IMR-90 (cell line): ENCODE results near the gene PEX14. TPM values are rescaled to one million over a fixed set of nuclear protein-coding genes. Genes with fewer than 3 reads are reported as not detected.

Experiments
- ATAC-seq: fragments of 200-7000 bp; cut with Tn5 transposase; 2 replicates; pipeline ENCODE4 v1.9.1; 2020; ENCODE audit warnings: low read depth, mild to moderate bottlenecking, moderate library complexity
- BruUV-seq: library from RNA; stranded (reverse); fragments of 400-500 nt; replicated peaks from 2 replicates; lab custom pipeline; 2021; lab: Mats Ljungman, UMichigan
- CTCF ChIA-PET: fragments of 300-600 bp; formaldehyde crosslinking; extraction: SDS; loops from one replicate; lab custom pipeline; 2021; ENCODE audit warnings: antibody characterized with exemption; lab: Yijun Ruan, JAX
- POLR2A ChIA-PET: fragments of 300-600 bp; sonication (Branson Sonifier 250); formaldehyde crosslinking; loops from one replicate; lab custom pipeline; 2022; ENCODE audit warnings: antibody characterized with exemption; ENCODE audit not compliant: unreplicated experiment; lab: Charles Lee
- DNase-seq: peaks from one replicate; pipeline ENCODE4 v3.0.0; 2013
- H2AFZ ChIP-seq: replicated peaks from 2 replicates; pipeline ENCODE3; 2013; ENCODE audit warnings: low read length, mild to moderate bottlenecking; ENCODE audit not compliant: poor library complexity
- H2AK5ac ChIP-seq: 2 replicates; pipeline ENCODE4 v1.6.1; 2013; ENCODE audit warnings: low read depth, low read length, inconsistent platforms
- H2AK9ac ChIP-seq: replicated peaks from 2 replicates; pipeline ENCODE3; 2013; ENCODE audit warnings: mild to moderate bottlenecking, low read depth, low read length, moderate library complexity; ENCODE audit not compliant: poor library complexity
- H2BK120ac ChIP-seq: 2 replicates; pipeline ENCODE4 v1.6.1; 2013; ENCODE audit warnings: low read depth, low read length, inconsistent platforms
- H2BK15ac ChIP-seq: 3 replicates; pipeline ENCODE4 v1.6.1; 2013; ENCODE audit warnings: low read depth, low read length, inconsistent platforms
- H2BK20ac ChIP-seq: 2 replicates; pipeline ENCODE4 v1.6.1; 2013; ENCODE audit warnings: low read depth, mild to moderate bottlenecking, inconsistent platforms, low read length, moderate library complexity
- H2BK5ac ChIP-seq: 2 replicates; pipeline ENCODE4 v1.6.1; 2013; ENCODE audit warnings: mild to moderate bottlenecking, low read depth, low read length, inconsistent platforms; ENCODE audit not compliant: poor library complexity, severe bottlenecking
- H3K14ac ChIP-seq: replicated peaks from 2 replicates; pipeline ENCODE4 v1.6.1; 2013; ENCODE audit warnings: low read depth, low read length, inconsistent platforms
- H3K18ac ChIP-seq: 2 replicates; pipeline ENCODE4 v1.6.1; 2013; ENCODE audit warnings: low read depth, low read length, control low read depth
- H3K23ac ChIP-seq: 2 replicates; pipeline ENCODE4 v1.6.1; 2013; ENCODE audit warnings: low read depth, low read length, inconsistent platforms
- H3K27ac ChIP-seq: 2 replicates; pipeline ENCODE4 v1.5.1; 2013; ENCODE audit warnings: mild to moderate bottlenecking, control low read depth, low read length; ENCODE audit not compliant: insufficient read depth
- H3K27me3 ChIP-seq: 2 replicates; pipeline ENCODE4 v1.6.1; 2013; ENCODE audit warnings: low read length; ENCODE audit not compliant: control insufficient read depth, insufficient read depth
- H3K36me3 ChIP-seq: 2 replicates; pipeline ENCODE4 v1.6.1; 2013; ENCODE audit warnings: low read length, mixed read lengths; ENCODE audit not compliant: control insufficient read depth, insufficient read depth
- H3K4ac ChIP-seq: 2 replicates; pipeline ENCODE4 v1.6.1; 2013; ENCODE audit warnings: low read depth, low read length, inconsistent platforms
- H3K4me1 ChIP-seq: 2 replicates; pipeline ENCODE4 v1.6.1; 2013; ENCODE audit warnings: low read length, mixed read lengths; ENCODE audit not compliant: control insufficient read depth, insufficient read depth
- H3K4me2 ChIP-seq: 2 replicates; pipeline ENCODE4 v1.6.1; 2013; ENCODE audit warnings: low read depth, mild to moderate bottlenecking, control low read depth, low read length, moderate library complexity
- H3K4me3 ChIP-seq: 2 replicates; pipeline ENCODE4 v1.5.1; 2013; ENCODE audit warnings: low read depth, mild to moderate bottlenecking, control low read depth, low read length, moderate library complexity; ENCODE audit not compliant: insufficient read depth
- H3K56ac ChIP-seq: 2 replicates; pipeline ENCODE4 v1.6.1; 2013; ENCODE audit warnings: low read length, inconsistent platforms; ENCODE audit not compliant: insufficient read depth; ENCODE audit errors: extremely low read depth
- H3K79me1 ChIP-seq, 2 experiments: 2 replicates each; pipeline ENCODE4 v1.6.1; 2013; ENCODE audit warnings: low read length in 2 of 2, inconsistent platforms in 1 of 2, low read depth in 1 of 2
- H3K9ac ChIP-seq: 2 replicates; pipeline ENCODE4 v1.6.1; 2013; ENCODE audit warnings: low read depth, low read length, control low read depth
- H3K9me1 ChIP-seq: 2 replicates; pipeline ENCODE4 v1.6.1; 2013; ENCODE audit warnings: low read length, inconsistent platforms; ENCODE audit not compliant: insufficient read depth
- H3K9me3 ChIP-seq: 2 replicates; pipeline ENCODE4 v1.6.1; 2013; ENCODE audit warnings: low read length; ENCODE audit not compliant: control insufficient read depth, insufficient read depth
- H4K20me1 ChIP-seq: 2 replicates; pipeline ENCODE4 v1.6.1; 2013; ENCODE audit warnings: low read length, inconsistent platforms; ENCODE audit not compliant: insufficient read depth
- H4K5ac ChIP-seq: 2 replicates; pipeline ENCODE4 v1.6.1; 2013; ENCODE audit warnings: mild to moderate bottlenecking, low read depth, low read length, control low read depth
- H4K8ac ChIP-seq, 2 experiments: 2 replicates each; pipeline ENCODE4 v1.6.1; 2013; ENCODE audit warnings: low read depth in 2 of 2, low read length in 2 of 2, control low read depth in 1 of 2, inconsistent platforms in 1 of 2
- H4K91ac ChIP-seq: 2 replicates; pipeline ENCODE4 v1.6.1; 2013; ENCODE audit warnings: low read depth, low read length, inconsistent platforms; ENCODE audit not compliant: insufficient read depth
- BHLHE40 ChIP-seq: fragments of 150-350 bp; IDR thresholded peaks from 2 replicates; pipeline ENCODE4 v1.6.1; 2016; ENCODE audit warnings: mild to moderate bottlenecking, low read depth, low read length
- MAFK ChIP-seq: IDR thresholded peaks from 2 replicates; pipeline ENCODE4 v1.6.1; 2012; ENCODE audit warnings: low read depth, low read length, improper control_type of control experiment
- MAZ ChIP-seq: IDR thresholded peaks from 2 replicates; pipeline ENCODE4 v1.6.1; 2012; ENCODE audit warnings: low read depth, mild to moderate bottlenecking, low read length, improper control_type of control experiment, moderate library complexity, borderline replicate concordance
- MXI1 ChIP-seq: IDR thresholded peaks from 2 replicates; pipeline ENCODE4 v1.6.1; 2012; ENCODE audit warnings: low read depth, mild to moderate bottlenecking, low read length, moderate library complexity, borderline replicate concordance
- NFE2L2 ChIP-seq: fragments of 150-350 bp; IDR thresholded peaks from 2 replicates; pipeline ENCODE4 v1.6.1; 2016; ENCODE audit warnings: low read depth, mild to moderate bottlenecking, low read length
- RFX5 ChIP-seq: IDR thresholded peaks from 2 replicates; pipeline ENCODE4 v1.8.0; 2012; ENCODE audit warnings: low read depth, mild to moderate bottlenecking, low read length, moderate library complexity
- WGBS, 2 experiments: methylation state at CpG; one replicate each; pipeline versions ENCODE4 v1.1.5 to v1.1.7; 2013; ENCODE audit warnings: missing lambda C conversion rate in 2 of 2; ENCODE audit not compliant: insufficient read length in 1 of 2; ENCODE audit errors: extremely low coverage in 2 of 2; 5-methylcytosine and 5-hydroxymethylcytosine counted together
- dilution Hi-C: fragments of 300-500 bp; cut with HindIII; formaldehyde crosslinking; loops from one replicate; pipeline ENCODE4 v1.14.3; 2018; ENCODE audit warnings: low sequenced_read_pairs; ENCODE audit not compliant: unreplicated experiment
- in situ Hi-C: fragments of 300-500 bp; cut with MboI; formaldehyde crosslinking; loops from 3 replicates; pipeline ENCODE4 v1.14.3; 2019; ENCODE audit warnings: low sequenced_read_pairs, inconsistent platforms, mixed read lengths
- intact Hi-C: fragments of 100-400 bp; cut with micrococcal nuclease; formaldehyde crosslinking; loops from 2 replicates; pipeline ENCODE4 v1.10.0; 2022
- polyA plus RNA-seq, 3 experiments: library from polyadenylated mRNA; depleted of rRNA; stranded (reverse); fragments of >200 nt; gene quantifications; 2 replicates each; pipeline ENCODE4 v1.2.3, GENCODE V29; 2012; ENCODE audit warnings: low replicate concordance in 1 of 3
- total RNA-seq: library from RNA; depleted of rRNA; stranded (reverse); fragments of >200 nt; gene quantifications from 2 replicates; pipeline ENCODE4 v1.2.3, GENCODE V29; 2012

Gene PEX14
- total and polyA plus RNA-seq, 2 of the 4 experiments (the other 2 are of a cell fraction), result 9.5 to 22.5 TPM

DNA sequence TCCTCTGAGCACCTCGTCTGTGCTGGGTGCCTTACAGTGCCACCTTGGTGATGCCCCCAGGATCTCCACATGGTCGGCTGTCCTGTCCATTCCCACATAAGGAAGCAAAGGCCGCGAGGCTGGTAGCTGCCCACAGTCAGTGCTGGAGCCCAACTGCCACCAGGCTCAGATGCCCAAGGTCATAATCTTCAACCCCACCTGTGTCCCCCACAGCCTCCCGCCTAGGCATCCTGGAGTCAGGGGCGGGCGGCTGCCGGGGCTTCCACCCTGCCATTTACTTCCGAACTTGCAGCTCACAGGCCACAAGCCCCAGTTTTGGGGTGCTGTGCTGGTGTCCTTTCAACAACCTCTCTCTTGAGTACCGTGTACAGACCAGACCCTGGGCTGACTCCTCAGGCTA is 195.4 kb downstream of the PEX14 start:
- Histone ChIP-seq H3K36me3 (no peaks in the 10 kb centered on the region), H2AK9ac (no peak overlapping the region), H4K20me1 (no peaks in the 10 kb centered on the region), H3K4ac (no peak overlapping the region), H2BK15ac (no peak overlapping the region), H4K91ac (no peak overlapping the region), H3K27ac (no peak overlapping the region), H2BK5ac (no peak overlapping the region), H2BK120ac (no peak overlapping the region), H3K9me1 (no peaks in the 10 kb centered on the region), H3K14ac (no peak overlapping the region), H2AK5ac (no peak overlapping the region), H3K79me1 (no peaks in the 10 kb centered on the region), H3K56ac (no peak overlapping the region), H3K4me3 (no peak overlapping the region), H3K9ac (no peak overlapping the region), H3K18ac (no peak overlapping the region), H2BK20ac (no peak overlapping the region), H3K4me2 (no peak overlapping the region), H3K27me3 (peaks cover 17% of the 10 kb centered on the region; the same call in 1 of the 2 replicates), H3K4me1 (no peaks in the 10 kb centered on the region; the same call in 1 of the 2 replicates), H4K8ac (no peak overlapping the region), H4K5ac (no peak overlapping the region), H3K23ac (no peak overlapping the region), H3K9me3 (no peaks in the 10 kb centered on the region), H2AFZ (no peak overlapping the region)
- intact Hi-C loops (no loop called here), dilution Hi-C loops (no loop called here), in situ Hi-C loops (no loop called here)
- CTCF ChIA-PET, result no interaction called here
- TF ChIP-seq NFE2L2 (no peak), BHLHE40 (no peak), MXI1 (no peak), MAZ (no peak), RFX5 (no peak), MAFK (no peak)
- POLR2A ChIA-PET, result no interaction called here
- 81% methylated on average over 4 of the region's 10 CpGs; no CpG with 5 or more reads in 1 of the 2 experiments for WGBS, 2 experiments
- ATAC-seq, result no peak
- DNase-seq, result no peak
- BruUV-seq, result no TSS peak
